Osteocyte (in vitro differentiated cells): ENCODE results near the gene ZNF398. TPM values are rescaled to one million over a fixed set of nuclear protein-coding genes. Genes with fewer than 3 reads are reported as not detected.
A peak's percentile ranks its signal among the peaks of the same experiment; 100 is the strongest.

Source experiments
- DNase-seq: peaks from one replicate; pipeline ENCODE4 v3.0.0; 2021; ENCODE audit warnings: mixed read lengths; ENCODE audit not compliant: unreplicated experiment; ENCODE audit errors: extremely low spot score
- H3K27ac Mint-ChIP-seq: one replicate; pipeline ENCODE4 v1.8.0; 2021; ENCODE audit warnings: mild to moderate bottlenecking, mixed read lengths; ENCODE audit not compliant: unreplicated experiment
- H3K27me3 Mint-ChIP-seq: one replicate; pipeline ENCODE4 v1.8.0; 2021; ENCODE audit warnings: mixed read lengths; ENCODE audit not compliant: unreplicated experiment
- H3K36me3 Mint-ChIP-seq: one replicate; pipeline ENCODE4 v1.8.0; 2021; ENCODE audit warnings: mixed read lengths; ENCODE audit not compliant: unreplicated experiment
- H3K4me1 Mint-ChIP-seq: one replicate; pipeline ENCODE4 v1.8.0; 2021; ENCODE audit warnings: mixed read lengths; ENCODE audit not compliant: unreplicated experiment
- H3K4me3 Mint-ChIP-seq: one replicate; pipeline ENCODE4 v1.8.0; 2021; ENCODE audit warnings: mild to moderate bottlenecking, moderate library complexity, mixed read lengths; ENCODE audit not compliant: unreplicated experiment
- H3K9me3 Mint-ChIP-seq: one replicate; pipeline ENCODE4 v1.8.0; 2021; ENCODE audit warnings: mixed read lengths; ENCODE audit not compliant: unreplicated experiment
- CTCF ChIP-seq: fragments of 200-600 bp; sonication (generic); IDR thresholded peaks from 2 replicates; pipeline ENCODE4 v1.5.0; 2021; ENCODE audit warnings: antibody characterized with exemption, mild to moderate bottlenecking, moderate library complexity
- total RNA-seq: library from RNA; stranded (reverse); gene quantifications from 2 replicates; pipeline ENCODE4 v1.2.1, GENCODE V29; 2021

The ZNF398 gene
- total RNA-seq, 1 donor from 2014 or later = 17.7 TPM

- H3K4me1 Mint-ChIP-seq = peaks cover 28% of the 10 kb centered on the region
- TF ChIP-seq CTCF = no peak
- H3K9me3 Mint-ChIP-seq = no peaks in the 10 kb centered on the region
- H3K27me3 Mint-ChIP-seq = no peaks in the 10 kb centered on the region
- H3K27ac Mint-ChIP-seq = peak overlapping the region; percentile 87
- H3K4me3 Mint-ChIP-seq = peak overlapping the region; percentile 84
- H3K36me3 Mint-ChIP-seq = peaks cover 22% of the 10 kb centered on the region
- no peak for DNase-seq
These were observed 49.0 kb downstream of the ZNF398 start for GRCh38 chr7:149196151-149196704.

GRCh38 chr7:149196705-149197171 is 49.5 kb downstream of the ZNF398 start:
- no peak for TF ChIP-seq CTCF
- H3K9me3 Mint-ChIP-seq = no peaks in the 10 kb centered on the region
- H3K27ac Mint-ChIP-seq = peak overlapping the region; percentile 87
- H3K4me1 Mint-ChIP-seq = peaks cover 28% of the 10 kb centered on the region
- no peaks in the 10 kb centered on the region for H3K27me3 Mint-ChIP-seq
- peaks cover 24% of the 10 kb centered on the region for H3K36me3 Mint-ChIP-seq
- DNase-seq = no peak
- H3K4me3 Mint-ChIP-seq = peak overlapping the region; percentile 84

- DNase-seq = no peak
- Mint-ChIP-seq H3K36me3 (peaks cover 28% of the 10 kb centered on the region), H3K27ac (no peak overlapping the region), H3K4me3 (no peak overlapping the region), H3K4me1 (peaks cover 28% of the 10 kb centered on the region), H3K27me3 (no peaks in the 10 kb centered on the region), H3K9me3 (no peaks in the 10 kb centered on the region)
- no peak for TF ChIP-seq CTCF
These were observed 50.4 kb downstream of the ZNF398 start for GRCh38 chr7:149197675-149198074.

- H3K36me3 Mint-ChIP-seq = peaks cover 33% of the 10 kb centered on the region
- no peak overlapping the region for H3K27ac Mint-ChIP-seq
- H3K9me3 Mint-ChIP-seq = no peaks in the 10 kb centered on the region
- TF ChIP-seq CTCF = no peak
- no peak overlapping the region for H3K4me3 Mint-ChIP-seq
- H3K27me3 Mint-ChIP-seq = no peaks in the 10 kb centered on the region
- no peak for DNase-seq
- H3K4me1 Mint-ChIP-seq = peaks cover 28% of the 10 kb centered on the region
These were observed 51.0 kb downstream of the ZNF398 start for GRCh38 chr7:149198161-149198816.

- TF ChIP-seq CTCF = no peak
- H3K27me3 Mint-ChIP-seq = no peaks in the 10 kb centered on the region
- no peak overlapping the region for H3K27ac Mint-ChIP-seq
- H3K9me3 Mint-ChIP-seq = no peaks in the 10 kb centered on the region
- H3K4me3 Mint-ChIP-seq = no peak overlapping the region
- no peak for DNase-seq
- peaks cover 43% of the 10 kb centered on the region for H3K36me3 Mint-ChIP-seq
- H3K4me1 Mint-ChIP-seq = peaks cover 28% of the 10 kb centered on the region
These were observed 52.2 kb downstream of the ZNF398 start for GRCh38 chr7:149199234-149199995.
